ENCODE measurements around the gene MBD3L4.

MBD3L4 gene

GRCh38 chr19:7072541-7072940, 32.6 kb upstream of the MBD3L4 start:
- no peak for ATAC-seq
- no peak for TF ChIP-seq ZFP30 (CRISPR knock-in tag; IDR thresholded peaks at IDR 0.05)

- ATAC-seq: peak; percentile 40
- TF ChIP-seq PATZ1 (CRISPR knock-in tag; IDR thresholded peaks at IDR 0.05; ENCODE audit: borderline replicate concordance) (no peak), ZNF8 (CRISPR knock-in tag; IDR thresholded peaks at IDR 0.05) (no peak), PPARA (CRISPR knock-in tag; IDR thresholded peaks at IDR 0.05; ENCODE audit: borderline replicate concordance) (no peak), CSRNP3 (CRISPR knock-in tag; IDR thresholded peaks at IDR 0.05) (no peak), POU6F1 (CRISPR knock-in tag; IDR thresholded peaks at IDR 0.05; ENCODE audit: borderline replicate concordance, low read depth) (no peak), ZFP3 (CRISPR knock-in tag; IDR thresholded peaks at IDR 0.05) (no peak), RARB (CRISPR knock-in tag; IDR thresholded peaks at IDR 0.05) (no peak), ZNF565 (CRISPR knock-in tag; conservative IDR thresholded peaks at IDR 0.05; ENCODE audit: low read depth) (no peak), SNAI2 (CRISPR knock-in tag; IDR thresholded peaks at IDR 0.05) (no peak), CREB5 (CRISPR knock-in tag; IDR thresholded peaks at IDR 0.05; ENCODE audit: low read depth) (no peak), ZFP30 (CRISPR knock-in tag; IDR thresholded peaks at IDR 0.05) (no peak), ARNTL (CRISPR knock-in tag; IDR thresholded peaks at IDR 0.05; ENCODE audit: borderline replicate concordance, low read depth) (no peak)
These were observed 29.9 kb upstream of the MBD3L4 start for GRCh38 chr19:7069904-7070226.

GRCh38 chr19:7069042-7069903, 29.3 kb upstream of the MBD3L4 start, which contains the start of gene ZNF557:
Gene ZNF557, plus strand, starts transcription at chr19:7069703. Its CDS starts 5,372 bp downstream, at chr19:7075075.
- peak; percentile 99 for ATAC-seq
- TF ChIP-seq ISL1 (CRISPR knock-in tag; IDR thresholded peaks at IDR 0.05) (no peak), ZC3H10 (CRISPR knock-in tag; IDR thresholded peaks at IDR 0.05) (no peak), ZFP30 (CRISPR knock-in tag; IDR thresholded peaks at IDR 0.05) (no peak), ESRRG (CRISPR knock-in tag; IDR thresholded peaks at IDR 0.05) (no peak), CREB5 (CRISPR knock-in tag; IDR thresholded peaks at IDR 0.05; ENCODE audit: low read depth) (no peak), PATZ1 (CRISPR knock-in tag; IDR thresholded peaks at IDR 0.05; ENCODE audit: borderline replicate concordance) (no peak), CSDC2 (CRISPR knock-in tag; IDR thresholded peaks at IDR 0.05) (no peak), ARNTL (CRISPR knock-in tag; IDR thresholded peaks at IDR 0.05; ENCODE audit: borderline replicate concordance, low read depth) (no peak), ZFP3 (CRISPR knock-in tag; IDR thresholded peaks at IDR 0.05) (no peak), SNAI2 (CRISPR knock-in tag; IDR thresholded peaks at IDR 0.05) (no peak), ZNF70 (CRISPR knock-in tag; IDR thresholded peaks at IDR 0.05) (no peak), GLIS3 (CRISPR knock-in tag; IDR thresholded peaks at IDR 0.05) (no peak), OSR1 (CRISPR knock-in tag; IDR thresholded peaks at IDR 0.05) (no peak), PPARA (CRISPR knock-in tag; IDR thresholded peaks at IDR 0.05; ENCODE audit: borderline replicate concordance) (no peak), TSHZ2 (CRISPR knock-in tag; IDR thresholded peaks at IDR 0.05) (no peak)

Data from SK-N-SH treated with all-trans-retinoic acid at 6 μM for 48 hours (cell line).